ENCODE data around the gene KIF14.

GRCh38 chr1:200512191-200512590 lies 108.4 kb downstream of the KIF14 start:
- TF ChIP-seq, protein P1, sequence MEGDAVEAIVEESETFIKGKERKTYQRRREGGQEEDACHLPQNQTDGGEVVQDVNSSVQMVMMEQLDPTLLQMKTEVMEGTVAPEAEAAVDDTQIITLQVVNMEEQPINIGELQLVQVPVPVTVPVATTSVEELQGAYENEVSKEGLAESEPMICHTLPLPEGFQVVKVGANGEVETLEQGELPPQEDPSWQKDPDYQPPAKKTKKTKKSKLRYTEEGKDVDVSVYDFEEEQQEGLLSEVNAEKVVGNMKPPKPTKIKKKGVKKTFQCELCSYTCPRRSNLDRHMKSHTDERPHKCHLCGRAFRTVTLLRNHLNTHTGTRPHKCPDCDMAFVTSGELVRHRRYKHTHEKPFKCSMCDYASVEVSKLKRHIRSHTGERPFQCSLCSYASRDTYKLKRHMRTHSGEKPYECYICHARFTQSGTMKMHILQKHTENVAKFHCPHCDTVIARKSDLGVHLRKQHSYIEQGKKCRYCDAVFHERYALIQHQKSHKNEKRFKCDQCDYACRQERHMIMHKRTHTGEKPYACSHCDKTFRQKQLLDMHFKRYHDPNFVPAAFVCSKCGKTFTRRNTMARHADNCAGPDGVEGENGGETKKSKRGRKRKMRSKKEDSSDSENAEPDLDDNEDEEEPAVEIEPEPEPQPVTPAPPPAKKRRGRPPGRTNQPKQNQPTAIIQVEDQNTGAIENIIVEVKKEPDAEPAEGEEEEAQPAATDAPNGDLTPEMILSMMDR (IDR thresholded peaks at IDR 0.05), result no peak
- TF ChIP-seq POLR2A (IDR thresholded peaks at IDR 0.05), result no peak

All from tibial nerve (tissue), 3 donors.